ENCODE results near the gene MRPL14.
A peak's percentile ranks its signal among the peaks of the same experiment; 100 is the strongest.
"Not testable (repeated sequence)": the region's sequence is repeated elsewhere in the genome, so short reads cannot be mapped to it uniquely, and the experiment has no call there.

MRPL14 gene

DNA sequence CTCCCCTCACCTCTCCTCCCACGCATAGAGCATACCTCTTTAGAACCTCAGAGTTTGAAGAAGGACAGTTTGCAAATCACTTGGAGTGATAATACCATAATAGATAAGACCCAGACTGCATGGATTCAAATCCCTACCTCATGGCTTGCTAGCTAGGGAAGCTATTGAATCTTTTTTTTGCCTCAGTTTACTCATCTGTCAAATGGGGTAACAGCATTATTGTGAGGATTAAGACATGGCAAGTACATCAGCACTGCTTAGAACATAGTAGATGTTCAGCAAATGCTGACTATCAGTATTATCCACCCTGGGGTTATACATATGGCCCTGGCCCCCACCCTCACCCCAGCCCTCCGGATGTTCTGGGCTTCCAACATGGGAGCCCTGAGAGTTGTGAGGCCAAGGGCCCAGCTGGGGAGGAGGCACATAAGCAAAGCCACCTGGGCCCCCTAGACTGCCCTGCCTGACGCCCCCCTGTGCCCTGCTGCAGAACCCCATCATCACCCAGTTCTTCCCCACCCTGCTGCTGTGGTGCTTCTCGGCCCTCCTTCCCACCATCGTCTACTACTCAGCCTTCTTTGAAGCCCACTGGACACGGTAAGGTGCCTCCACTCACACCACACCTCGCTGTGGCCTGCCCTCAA, 22.2 kb upstream of the MRPL14 start:
- no peak for DNase-seq

DNA sequence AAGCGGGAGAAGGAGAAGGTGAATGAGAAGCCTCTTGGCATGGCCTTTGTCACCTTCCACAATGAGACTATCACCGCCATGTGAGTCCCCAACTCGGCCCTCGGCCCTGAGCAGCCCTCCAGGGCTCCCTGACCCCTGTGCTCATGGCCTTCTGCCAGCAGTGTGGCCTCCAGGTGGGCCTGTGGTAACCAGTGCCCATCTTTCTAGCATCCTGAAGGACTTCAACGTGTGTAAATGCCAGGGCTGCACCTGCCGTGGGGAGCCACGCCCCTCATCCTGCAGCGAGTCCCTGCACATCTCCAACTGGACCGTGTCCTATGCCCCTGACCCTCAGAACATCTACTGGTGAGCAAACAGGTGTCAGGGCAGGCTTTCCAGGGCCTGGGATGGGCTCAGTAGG, 21.1 kb upstream of the MRPL14 start:
- DNase-seq, result no peak

DNA sequence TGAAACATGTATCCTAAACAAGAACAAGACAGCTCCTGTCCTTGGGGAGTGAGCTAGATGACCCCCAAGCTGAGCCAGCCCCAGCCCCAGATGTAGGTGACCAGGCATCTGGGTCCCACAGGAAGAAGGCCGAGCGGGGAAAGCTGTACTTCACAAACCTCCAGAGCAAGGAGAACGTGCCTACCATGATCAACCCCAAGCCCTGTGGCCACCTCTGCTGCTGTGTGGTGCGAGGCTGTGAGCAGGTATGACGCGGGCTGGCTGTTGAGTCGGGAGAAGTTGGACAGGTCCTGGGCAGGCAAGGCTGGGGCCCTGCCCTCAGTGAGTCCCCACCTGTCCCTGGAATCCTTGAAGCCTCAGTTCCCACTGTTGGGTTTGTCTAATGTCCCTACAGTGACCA, 20.0 kb upstream of the MRPL14 start:
- DNase-seq, result no peak

DNA sequence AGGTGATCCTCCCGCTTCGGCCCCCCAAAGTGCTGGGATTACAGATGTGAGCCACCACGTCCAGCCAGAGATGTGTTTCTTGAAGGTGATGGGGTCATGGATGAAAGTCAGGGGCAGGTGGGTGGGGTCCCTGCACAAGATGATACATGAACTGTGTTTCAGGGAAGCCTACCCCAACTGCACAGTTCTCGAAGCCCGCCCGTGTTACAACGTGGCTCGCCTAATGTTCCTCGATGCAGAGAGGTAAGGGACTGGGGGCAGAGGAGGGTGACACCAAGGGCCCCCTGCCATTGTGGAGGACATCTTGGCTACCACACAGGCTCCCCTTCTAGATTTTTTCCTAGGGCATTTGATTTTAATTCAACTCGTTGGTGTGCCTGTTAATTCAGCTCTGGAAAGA, 19.4 kb upstream of the MRPL14 start:
- no peak for DNase-seq

DNA sequence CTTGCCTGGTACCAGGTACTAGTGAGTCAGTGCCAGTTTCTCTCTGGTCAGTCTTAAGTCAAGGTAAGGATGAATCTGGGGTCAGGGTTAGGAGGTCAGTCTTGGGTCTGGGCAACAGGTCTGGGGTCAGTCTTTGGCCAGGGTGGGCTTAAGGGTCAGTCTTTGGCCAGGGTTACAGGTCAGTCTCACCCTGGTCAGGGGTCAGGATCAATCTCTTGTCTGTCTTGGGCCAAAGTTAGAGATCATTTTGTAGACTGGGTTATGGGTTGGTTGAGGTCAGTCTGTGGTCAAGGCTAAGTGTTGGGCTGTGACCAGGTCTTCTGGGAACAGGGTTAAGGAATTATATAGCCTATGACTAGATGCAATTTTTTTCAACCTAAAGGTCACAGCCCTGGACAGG, 18.6 kb upstream of the MRPL14 start:
- no peak for DNase-seq

DNA sequence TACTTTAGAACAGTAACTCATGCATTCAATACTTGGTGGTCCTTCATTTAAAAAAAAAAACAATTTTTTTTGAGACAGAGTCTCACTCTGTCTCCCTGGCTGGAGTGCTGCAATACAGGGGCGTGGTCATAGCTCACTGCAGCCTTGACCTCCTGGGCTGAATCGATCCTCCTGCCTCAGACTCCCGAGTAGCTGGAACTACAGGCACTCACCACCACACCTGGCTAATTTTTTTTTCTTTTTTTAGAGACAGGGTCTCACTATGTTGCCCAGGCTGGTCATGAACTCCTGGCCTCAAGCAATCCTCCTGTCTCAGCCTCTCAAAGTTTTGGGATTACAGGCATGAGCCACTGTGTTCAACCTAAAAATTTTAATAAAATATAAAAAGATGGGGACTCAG, 17.3 kb upstream of the MRPL14 start:
- not testable (repeated sequence) for DNase-seq

DNA sequence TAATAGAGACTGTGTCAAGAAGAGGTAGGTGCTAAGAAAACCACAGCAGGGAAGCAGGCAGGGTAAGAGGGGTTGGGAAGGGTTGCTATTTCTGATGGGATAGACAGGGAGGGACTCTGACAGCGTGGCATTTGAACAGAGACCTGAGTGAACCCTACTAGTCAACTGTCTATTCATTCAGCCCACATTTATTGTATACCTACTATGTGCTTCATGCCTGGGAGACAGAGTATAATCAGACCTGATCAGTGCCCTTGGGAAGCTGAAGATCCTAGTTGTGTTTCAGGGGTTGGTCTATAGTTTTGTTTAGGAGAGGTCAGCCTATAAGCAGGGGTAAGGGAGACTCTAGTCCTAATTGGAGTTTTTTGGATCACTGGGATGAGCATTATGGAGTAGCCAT, 16.5 kb upstream of the MRPL14 start:
- no peak for DNase-seq

DNA sequence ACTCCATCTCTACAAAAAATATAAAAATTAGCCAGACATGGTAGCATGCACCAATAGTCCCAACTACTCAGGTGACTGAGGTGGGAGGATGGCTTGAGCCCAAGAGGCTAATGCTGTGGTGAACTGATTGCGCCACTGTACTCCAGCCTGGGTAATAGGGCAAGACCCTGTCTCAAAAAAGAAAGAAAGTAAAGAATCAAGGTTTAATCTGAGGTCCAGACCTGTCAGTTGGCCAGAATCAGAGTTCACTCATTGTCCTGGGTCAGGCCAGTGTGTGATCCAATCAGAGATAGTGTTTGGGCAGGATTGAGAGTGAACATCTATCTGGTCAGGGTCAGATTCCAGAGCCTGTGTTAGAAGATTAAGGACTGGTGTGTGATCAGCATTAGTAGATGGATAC, 15.6 kb upstream of the MRPL14 start:
- no peak for DNase-seq

DNA sequence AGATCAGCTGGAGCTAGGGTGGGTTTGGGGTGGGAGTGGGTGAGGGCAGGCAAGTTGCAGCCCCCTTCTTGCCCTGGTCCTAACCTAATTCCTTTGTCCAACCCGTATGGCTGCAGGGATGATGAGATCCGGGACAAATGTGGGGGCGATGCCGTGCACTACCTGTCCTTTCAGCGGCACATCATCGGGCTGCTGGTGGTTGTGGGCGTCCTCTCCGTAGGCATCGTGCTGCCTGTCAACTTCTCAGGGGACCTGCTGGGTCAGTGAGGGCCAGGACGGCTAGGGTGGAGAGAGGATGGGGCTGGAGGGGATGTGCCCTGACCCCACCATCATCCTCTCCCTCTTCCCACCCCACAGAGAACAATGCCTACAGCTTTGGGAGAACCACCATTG, 12.1 kb upstream of the MRPL14 start:
- no peak for DNase-seq

DNA sequence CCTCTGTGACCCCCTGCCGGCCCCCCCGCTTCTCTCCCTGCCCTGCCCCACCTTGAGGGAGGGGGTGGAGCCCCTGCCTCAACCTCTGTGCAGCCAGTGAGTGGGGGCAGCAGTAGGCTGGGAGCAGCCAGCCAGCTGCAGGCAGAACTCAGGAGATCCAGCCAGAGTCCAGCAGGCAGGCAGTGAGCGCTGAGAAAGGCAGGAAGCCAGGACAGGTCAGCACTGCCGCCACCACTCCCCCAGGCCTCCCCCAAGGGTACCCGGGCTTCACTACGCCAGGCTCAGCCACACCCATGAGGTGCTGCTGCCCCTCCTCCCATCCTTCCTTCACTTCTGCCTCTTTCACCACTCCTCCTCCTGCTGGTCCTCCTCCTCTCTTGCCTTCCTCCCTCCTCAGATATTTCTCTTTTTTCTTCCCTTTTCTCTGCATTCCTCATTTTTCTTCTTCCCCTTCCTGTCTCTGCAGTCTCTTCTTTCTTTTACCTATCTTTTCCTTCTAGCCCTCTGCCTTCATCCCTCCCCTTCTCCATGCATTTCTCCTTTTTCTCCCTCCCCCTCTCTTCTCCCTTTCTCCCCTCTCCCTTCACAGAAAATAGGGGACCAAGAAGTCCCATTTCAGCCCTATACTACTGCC, 11.6 kb upstream of the MRPL14 start:
- DNase-seq, result no peak

DNA sequence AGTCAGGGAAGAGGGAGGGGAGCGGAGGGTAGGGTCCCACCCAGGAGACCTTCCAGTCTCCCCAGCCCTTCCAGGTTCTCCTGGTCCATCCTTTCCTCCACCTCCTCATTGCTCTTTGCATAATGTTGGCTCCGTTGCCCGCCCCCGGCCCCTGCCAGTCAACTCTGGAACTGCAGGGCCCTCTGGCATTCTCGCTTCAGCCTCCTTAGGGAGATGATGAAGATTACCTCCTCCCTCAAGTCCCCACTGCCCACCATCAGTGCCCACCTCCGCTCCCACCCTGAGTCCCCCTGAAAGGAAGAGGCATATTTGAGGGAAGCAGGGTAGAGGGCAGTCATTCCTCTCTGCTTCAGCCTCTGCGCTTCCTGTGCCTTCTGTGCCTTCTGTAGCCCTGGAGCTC, 8.6 kb upstream of the MRPL14 start:
- no peak for DNase-seq

DNA sequence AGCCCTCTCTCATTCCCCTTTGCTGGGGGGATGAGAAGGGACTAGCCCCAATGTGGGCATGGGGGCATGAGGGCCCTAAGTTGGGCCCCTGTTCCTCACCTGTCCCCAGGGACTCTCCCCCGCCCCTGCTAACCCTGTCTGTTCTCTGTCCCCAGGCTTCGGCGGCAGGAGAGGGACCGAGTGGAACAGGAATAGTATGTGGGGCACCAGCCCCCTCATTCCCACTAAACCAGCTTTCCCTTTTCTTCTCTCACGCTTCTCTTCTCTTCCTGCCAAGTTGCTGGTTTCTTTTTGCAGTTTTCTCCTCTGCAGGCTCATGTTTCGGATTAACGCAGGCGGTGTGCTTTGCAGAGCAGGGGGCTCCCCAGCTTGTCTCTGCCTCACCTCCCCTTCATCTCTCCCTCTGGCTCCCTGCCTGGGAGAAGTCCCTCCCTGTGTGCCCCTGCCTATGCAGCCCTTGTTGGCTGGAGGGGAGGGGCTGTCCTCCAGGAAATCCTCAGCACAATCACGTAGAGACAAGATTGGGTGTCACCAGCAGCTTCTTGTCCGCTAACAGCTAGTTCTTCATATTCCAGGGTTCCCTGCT, 8.0 kb upstream of the MRPL14 start:
- no peak for DNase-seq

DNA sequence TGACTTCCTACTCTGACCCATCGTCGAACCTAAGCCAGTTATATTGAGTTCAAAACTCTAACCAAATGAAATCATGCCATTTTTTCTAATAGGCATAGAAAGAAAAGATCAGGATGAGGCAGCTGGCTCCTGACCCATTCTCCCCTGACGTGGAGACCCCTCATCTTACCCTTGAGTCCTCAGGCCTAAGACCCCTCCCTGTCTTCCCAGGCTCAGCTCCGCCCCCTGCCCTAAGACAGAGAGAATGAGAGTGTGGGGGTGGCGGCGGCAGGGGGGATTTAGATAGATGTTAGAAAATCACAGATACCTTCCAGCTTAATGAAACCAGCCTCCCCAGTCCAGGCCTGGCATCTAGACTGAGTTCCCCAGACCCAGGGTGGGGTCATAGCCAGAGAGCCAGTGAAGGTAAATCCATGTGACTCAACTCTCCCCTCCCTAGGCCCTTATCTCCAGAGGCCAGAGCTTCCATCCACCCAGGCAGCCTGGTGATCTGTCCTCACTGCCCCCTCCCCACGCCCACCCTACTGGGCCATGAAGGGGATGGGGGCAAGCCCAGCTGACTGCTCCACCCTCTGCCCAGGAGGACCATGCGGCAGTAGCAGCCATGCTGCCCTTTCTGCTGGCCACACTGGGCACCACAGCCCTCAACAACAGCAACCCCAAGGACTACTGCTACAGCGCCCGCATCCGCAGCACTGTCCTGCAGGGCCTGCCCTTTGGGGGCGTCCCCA, 6.9 kb upstream of the MRPL14 start:
- no peak for DNase-seq

DNA sequence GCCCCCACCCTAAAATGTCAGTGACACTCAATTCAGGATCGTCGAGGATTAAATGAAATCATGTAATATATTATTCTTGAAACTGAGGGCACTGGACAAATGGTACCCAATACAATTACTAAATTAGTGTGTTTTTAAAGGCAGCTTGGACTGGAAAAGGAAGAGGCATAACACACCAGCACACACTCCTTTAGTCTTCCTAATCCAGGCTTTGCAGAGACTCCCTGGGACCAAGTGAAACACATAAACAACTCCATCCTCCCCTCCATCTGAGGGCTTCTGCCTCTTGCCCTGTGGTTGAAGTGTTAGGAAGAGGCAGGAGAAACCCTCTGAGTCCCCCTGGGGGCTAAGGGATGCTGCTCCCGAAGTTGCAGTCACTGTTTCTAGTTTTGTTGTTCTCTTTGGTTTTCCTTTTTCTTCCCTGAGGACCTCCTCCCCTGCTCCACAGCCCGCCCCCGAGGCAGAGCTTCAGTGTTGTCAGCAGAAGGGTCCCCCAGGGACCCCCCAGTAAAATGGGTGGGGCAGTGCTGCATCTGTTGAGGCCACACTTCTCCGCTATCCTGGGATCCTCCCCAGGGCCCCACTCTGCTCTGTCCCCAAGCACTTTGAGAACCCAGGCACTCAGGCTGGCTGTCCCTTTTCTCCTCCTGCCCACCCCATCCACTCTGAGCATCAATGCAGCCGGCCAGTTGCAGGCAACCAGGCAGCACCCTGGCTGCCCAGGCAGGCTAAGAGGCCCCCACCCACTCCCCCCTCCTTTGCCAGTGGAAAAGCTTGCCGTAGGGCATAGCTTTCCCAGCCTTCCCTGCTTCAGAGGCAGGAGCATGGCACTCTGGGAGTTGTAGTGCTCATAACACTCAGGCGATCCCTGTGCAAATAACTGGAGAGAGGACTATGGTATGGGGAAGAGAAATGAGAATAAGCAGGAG, 6.0 kb upstream of the MRPL14 start:
- peak; percentile 69 for DNase-seq

DNA sequence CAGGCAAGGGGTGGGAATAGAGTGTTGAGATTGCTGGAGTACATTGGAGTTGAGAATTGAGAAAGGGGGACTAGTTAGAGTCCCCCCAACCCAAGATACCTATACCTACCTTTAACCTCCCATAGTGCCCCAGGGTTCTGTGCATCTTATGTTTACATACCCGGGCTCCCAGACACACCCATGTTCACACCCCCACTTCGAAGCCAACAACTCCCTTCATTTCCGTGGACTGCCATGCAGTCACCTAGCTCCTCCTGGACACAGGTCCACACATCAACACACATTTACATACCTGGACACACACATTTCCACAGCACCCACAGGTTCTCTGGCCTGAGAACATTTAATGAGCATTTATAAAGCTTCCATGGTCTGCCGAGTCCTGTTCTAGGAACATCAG, 5.2 kb upstream of the MRPL14 start:
- no peak for DNase-seq

DNA sequence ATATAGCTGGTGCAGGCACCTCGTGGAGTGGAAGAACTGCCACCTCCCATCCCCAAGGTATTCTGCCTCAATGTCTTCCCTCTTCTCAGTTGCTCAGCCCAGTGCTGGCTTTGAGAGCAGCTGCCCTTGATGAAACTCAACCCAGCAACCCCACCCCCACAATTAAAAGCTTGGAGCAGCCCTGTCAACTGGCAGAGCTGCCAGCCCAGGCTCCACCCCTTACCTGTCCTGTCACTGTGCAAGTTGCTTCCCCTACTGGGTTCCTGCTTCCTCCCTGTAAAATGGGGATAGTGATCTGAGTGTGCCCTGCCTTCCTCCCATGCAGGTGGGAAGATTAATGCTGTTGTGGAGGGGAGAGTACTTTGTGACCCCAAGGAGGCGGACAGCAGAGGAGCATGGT, 4.6 kb upstream of the MRPL14 start:
- DNase-seq, result no peak

DNA sequence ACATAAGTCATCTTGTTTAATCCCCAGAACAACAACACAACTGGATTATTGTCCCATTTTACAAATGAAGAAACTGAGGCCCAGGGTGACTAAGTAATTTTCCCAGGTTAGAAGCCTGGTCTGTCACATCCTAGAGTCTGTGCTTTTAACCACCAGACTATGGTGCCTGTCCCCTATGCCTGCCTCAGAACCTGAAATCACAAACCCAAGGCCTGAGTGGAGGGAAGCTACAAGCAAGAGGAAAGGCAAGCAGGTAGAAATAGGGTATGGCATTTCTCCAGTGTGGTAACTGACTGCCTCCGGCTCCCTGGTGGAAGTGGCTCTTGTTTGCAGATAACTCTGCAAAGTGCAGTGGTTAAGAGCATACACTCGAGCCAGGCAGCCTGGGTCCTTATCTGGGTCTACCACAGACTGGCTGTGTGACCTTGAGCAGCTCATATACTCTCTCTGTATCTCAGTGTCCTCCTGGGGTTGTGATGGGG, 2.6 kb upstream of the MRPL14 start:
- no peak for DNase-seq

DNA sequence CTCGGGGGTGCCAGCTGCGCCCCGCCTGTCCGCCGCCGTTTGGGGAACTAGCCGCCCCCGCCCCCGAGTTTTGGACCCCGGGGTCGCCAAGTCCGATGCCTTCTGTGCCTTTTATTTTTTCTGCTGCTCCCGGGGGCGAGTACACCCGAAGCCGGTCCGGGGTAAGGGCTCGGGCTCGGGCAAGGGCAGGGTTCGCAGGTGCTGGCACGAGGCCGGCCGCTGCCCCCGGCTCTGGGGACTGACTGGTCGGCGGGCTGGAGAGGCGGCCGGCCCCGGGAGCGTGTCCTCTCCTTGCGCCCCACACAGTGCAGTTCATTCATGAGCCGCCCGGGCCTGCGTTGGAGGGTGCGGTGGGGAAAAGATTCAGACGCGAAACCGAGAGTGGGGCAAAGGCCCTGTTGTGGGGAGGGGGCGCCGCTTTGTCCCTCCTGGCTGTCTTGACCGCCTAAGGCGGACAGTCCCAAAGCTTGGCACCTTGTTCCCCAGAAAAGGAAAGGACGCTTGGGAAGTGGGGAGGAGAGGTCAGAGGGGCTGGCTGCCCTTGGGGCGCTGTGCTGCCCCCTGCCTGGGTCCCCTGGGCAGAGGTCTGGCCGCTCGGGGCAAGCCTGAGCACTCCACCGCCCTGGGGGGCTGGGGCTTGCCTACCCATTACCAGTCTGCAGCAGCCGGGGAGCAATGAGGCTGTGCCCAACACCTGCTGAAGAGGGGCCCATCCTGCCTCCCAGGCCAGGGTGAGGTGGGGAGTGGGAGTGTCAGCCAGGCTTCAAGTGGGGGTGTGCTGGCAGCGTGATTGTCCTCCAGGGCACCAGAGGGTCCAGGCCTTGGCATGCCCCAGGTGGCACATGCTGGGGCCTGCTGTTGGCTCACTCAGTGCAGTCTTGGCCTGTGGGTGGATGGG, 1.0 kb upstream of the MRPL14 start:
- peak; percentile 75 for DNase-seq

DNA sequence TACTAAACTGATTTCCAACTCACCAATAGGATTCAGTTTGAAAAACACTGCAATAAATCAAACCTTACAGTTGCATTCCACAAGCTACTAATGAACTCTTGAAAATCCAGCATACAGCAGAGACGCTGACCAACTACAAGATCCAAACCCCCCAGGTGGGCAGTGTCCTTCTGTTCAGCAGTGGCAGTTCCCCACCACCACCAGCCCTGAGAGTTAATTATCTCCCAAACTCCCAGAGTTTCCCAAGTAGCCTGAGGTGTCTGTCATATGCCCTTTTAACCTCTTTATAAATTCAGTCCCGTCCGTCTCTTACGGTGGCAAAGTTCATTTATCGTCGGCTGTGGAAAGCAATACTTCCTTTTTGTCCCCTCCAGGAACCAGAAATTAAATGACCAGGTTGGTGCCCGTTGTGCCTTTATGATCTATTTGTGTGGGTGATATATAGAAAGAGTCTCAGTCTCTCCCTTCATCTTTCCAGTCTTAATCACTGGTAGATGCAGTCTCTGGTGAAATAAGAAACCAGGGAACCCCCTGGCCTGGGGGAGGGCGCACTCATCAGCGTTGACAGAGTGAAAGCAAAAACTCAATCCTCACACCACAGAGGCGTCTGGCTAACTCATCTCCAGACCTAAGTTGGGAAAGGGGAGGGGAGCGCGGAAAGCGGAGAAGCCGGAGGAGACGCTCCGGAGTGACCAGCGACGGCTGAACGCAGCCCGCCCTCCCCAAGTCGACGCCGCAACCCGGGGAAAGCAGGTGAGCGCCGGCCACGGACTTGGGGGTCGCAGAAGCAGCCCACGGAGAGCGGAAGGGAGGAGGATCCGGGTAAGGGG, 717 bp downstream of the MRPL14 start:
- DNase-seq, result peak; percentile 59

DNA sequence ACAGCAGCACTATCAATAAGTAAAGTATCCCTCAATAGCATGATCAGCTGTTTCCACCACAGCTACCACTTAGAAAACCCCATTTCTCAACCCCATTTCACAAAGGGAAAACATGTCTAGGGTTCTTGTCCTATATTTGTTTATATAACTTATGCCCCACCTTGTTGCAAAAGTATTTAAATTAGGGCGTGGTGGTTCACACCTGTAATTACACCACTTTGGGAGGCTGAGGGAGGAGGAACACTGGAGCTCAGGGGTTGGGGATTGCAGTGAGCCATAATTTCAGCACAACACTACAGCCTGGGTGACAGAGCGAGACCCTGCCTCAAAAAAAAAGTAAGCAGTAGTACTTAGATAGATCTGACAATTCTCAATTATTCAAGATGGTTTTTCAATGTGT, 3.7 kb downstream of the MRPL14 start:
- no peak for DNase-seq

DNA sequence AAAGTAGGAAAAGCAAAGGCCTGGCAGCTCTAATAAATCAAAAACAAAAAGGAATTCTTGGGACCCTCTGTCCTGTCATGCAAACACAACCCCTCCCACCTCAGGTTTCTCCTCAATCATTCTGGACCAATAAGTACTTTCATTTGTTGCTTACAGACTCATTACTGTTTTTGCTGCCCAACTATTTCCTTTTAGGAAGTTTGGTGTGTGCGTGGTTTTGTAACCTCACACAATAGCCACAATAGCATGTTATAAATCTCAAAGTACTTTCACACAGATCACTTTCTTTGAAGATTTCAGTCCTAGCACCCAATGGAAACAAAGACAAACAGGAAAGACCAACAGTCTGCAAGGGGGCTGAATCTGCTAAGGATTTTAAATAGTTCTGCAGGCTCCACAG, 4.5 kb downstream of the MRPL14 start:
- no peak for DNase-seq
